Frontal cortex (tissue), 4 donors: ENCODE data around the gene CLSTN3. TPM values are rescaled to one million over a fixed set of nuclear protein-coding genes. Genes with fewer than 3 reads are reported as not detected.
"Not testable (repeated sequence)": the region's sequence is repeated elsewhere in the genome, so short reads cannot be mapped to it uniquely, and the experiment has no call there.

Source experiments
- DNase-seq, 2 donors: peaks; one replicate each; pipeline ENCODE4 v3.0.0; 2012; ENCODE audit warnings: low spot score in 2 of 2
- FAIRE-seq: peaks from 2 replicates; lab custom pipeline; 2012; peaks lifted over from hg19 to GRCh38; lab: Jason Lieb, UNC
- total RNA-seq: library from RNA; depleted of rRNA; stranded (reverse); fragments of >200 nt; gene quantifications from one replicate; pipeline ENCODE4 v1.2.3, GENCODE V29; 2014
- donor health status: control.
- donor health status: control.
- donor health status: control.

CLSTN3 gene
- total RNA-seq, 1 donor from 2014 or later, result 75.0 TPM

DNA sequence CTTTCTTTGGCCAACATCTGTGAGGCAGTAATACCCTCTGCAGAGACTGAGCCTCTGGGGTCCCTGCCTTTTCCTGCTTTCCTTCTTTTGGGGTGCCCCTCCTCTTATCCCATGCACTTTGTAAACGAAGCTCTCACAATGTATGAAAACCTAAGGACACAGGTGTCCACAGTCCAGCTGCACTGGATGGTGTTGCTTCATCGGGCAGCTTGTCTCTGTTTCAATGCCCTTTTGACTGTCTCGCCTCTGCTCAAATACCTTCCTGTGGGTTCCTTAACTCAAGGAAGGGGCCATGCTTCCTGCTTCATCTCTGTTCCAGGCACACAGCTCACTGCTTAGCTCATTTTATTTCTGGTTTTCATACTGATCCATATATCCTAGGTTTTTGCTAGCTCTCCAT lies 27.6 kb upstream of the CLSTN3 start:
- DNase-seq (no peak), FAIRE-seq (no peak)

GRCh38 chr12:7103837-7104584 lies 26.2 kb upstream of the CLSTN3 start:
- no peak for DNase-seq
- no peak for FAIRE-seq

DNA sequence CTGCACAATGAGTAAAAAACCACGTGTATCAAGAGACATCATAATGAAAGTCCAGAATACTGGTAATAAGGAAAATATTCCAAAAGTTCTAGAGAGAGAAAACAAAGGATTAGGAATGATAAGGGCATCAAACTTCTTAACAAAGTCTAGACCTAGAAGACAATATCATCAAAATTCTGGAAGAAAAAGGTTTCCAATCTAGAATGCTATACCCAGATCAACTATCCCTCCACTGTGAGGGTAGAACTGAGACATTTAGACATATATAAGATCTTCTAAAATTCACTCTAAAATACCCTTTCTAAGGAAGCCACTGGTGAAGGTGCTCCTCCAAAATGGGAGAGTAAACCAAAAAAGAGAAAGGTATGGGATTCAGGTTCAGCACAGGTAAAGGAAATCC lies 24.1 kb upstream of the CLSTN3 start:
- no peak for FAIRE-seq
- no peak for DNase-seq

- FAIRE-seq, result peak; percentile 82
- DNase-seq, result not testable (repeated sequence)
Measured at GRCh38 chr12:7107181-7107580, 23.0 kb upstream of the CLSTN3 start.

- DNase-seq, result no peak
- FAIRE-seq, result no peak
Measured at GRCh38 chr12:7107636-7108002, 22.6 kb upstream of the CLSTN3 start.

DNA sequence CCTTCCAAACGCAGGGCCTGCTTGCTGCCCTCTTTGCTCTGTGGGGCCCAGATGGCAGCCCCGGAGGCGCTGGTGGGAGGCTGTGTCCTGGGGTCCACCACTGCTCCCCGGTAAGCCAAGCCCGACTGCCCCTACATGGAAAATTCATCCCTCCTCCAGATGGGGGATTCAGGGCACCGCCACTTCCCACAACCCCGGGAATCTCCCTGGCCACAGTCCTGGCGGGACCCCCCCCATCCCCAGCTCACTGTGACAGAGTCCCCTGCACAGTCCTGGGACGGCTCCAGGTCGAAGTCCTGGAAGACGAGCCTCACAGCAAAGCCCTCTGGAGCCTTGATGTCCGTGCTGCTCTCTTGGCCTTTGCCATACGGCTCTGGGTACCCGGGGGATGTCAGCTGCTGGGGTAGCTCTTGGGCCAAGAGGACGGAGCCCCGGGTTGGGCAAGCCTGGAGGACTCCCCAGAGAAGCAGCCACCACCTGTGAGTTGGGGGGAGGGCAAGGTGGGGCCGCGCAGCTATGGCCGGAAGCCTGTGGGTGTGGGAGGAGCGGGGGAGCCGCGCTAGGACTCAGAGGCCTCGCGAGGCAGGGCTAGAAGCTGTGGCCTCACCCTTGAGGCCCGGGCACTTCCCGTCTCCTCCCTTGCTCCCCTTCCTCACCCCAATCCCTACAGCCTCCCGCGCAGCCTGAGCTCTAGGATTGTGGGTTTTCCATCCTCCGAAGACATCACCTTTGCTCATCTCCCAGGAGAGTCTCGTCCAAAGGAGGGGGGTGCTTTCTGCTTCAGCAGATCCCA lies 22.0 kb upstream of the CLSTN3 start:
- no peak for FAIRE-seq
- no peak for DNase-seq

DNA sequence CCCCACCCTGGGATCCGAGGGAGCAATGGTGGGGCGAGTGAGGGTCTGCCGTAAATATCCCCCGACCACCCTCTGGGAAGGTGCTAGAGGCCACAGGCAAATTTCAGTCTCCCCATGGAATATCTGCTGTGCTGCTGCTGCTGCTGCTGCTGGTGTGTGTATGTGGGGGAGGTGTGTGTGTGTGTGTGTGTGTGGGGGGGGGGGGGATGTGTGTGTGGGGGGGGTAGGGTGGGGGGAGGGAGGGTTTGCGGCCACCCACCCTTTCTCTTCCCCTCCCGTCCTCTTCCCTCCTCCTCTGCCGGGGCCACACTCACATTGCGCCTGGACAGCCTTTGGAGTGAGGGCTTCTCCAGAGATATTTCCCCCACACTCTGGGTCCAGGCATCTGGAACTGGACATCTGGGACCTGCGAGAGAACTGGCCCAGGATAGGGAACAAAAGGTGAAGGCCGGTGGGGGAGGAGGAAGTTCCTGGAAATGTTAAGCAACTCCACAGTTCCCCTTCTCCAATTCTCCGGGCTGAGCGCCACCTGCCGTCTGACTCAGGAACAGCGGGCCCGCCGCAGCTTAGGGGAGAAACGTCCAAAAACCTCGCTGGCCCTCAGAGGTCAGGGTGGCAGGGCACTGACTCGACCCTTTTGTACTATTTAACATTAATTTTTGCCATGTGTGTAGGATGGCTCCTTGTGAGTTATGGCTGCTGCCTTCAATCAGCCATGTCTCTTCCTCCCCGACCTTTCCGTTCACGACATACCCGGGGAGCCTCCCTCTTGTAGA lies 21.2 kb upstream of the CLSTN3 start, which contains the start of gene C1RL:
TSS of gene C1RL (minus strand) at position 419 of the 776 bp plus-strand sequence. CDS start at position 385, 34 bp downstream.
- DNase-seq (peak in 1 of 2 donors; percentile 73), FAIRE-seq (no peak)

DNA sequence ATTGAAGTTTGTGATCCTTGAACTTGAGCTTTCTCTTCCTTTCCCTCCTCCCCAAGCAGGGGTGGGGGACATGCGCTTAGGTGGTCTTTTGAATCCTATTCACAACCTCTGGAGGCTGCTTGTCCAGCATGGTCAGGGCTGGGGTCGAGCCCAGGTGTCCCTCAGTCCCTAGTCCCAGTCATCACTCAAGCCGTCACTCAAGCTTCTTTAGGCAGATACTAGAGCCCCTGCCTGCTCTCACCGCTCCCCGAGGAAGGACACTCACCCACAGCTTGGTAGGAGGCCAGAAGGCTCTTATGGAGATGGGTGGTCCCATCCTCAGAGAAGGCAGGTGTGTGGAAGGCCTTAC lies 20.6 kb upstream of the CLSTN3 start:
- FAIRE-seq (no peak), DNase-seq (no peak)

- DNase-seq (no peak), FAIRE-seq (no peak)
Measured at GRCh38 chr12:7110661-7111060, 19.5 kb upstream of the CLSTN3 start.

- FAIRE-seq (no peak), DNase-seq (no peak)
Measured at GRCh38 chr12:7112041-7112440, 18.1 kb upstream of the CLSTN3 start.

GRCh38 chr12:7113389-7113871 lies 16.7 kb upstream of the CLSTN3 start:
- no peak for FAIRE-seq
- DNase-seq, result peak in 1 of 2 donors; percentile 64

DNA sequence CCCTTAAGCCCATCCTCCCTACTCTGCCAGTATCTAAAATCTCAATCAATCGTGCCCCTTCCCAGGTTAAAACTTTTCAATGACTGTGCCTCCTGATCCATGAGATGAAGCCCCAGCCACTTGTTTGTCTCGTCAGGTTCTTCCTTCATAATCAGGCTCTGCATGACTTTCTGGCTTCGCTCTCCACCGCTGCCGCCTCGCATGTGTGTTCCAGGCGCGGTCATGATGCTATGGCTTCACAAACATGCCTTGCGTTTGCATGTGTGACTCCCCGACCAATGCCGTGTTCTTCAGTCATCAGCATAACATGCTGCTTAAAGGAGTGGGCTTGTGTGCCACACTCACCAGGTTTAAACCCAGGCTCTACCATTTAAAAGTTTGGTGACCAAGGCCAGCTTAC lies 16.2 kb upstream of the CLSTN3 start:
- FAIRE-seq (no peak), DNase-seq (no peak)

- DNase-seq, result no peak
- FAIRE-seq, result no peak
Measured at GRCh38 chr12:7114851-7115250, 15.3 kb upstream of the CLSTN3 start.

DNA sequence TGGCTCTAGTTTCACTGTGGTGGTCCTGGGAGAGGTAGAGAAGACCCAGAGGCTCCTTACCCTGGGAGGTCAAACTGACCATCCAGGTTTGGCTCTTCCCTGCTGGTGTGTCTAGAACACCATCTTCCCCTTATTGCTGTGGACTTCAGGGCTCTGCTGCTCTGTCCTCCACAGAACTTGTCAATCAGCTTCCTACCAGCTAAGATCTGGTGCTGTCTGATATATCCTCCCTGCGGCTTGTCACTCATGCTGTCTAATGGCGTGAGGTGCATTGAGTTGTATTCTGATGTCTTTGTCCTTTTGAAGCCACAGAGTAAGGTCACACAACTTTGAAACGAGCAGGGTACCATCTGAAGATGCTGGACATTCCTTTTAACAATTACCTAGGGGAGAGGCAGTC lies 14.0 kb upstream of the CLSTN3 start:
- no peak for DNase-seq
- FAIRE-seq, result no peak

- FAIRE-seq (no peak), DNase-seq (no peak)
Measured at GRCh38 chr12:7116916-7117315, 13.3 kb upstream of the CLSTN3 start.

DNA sequence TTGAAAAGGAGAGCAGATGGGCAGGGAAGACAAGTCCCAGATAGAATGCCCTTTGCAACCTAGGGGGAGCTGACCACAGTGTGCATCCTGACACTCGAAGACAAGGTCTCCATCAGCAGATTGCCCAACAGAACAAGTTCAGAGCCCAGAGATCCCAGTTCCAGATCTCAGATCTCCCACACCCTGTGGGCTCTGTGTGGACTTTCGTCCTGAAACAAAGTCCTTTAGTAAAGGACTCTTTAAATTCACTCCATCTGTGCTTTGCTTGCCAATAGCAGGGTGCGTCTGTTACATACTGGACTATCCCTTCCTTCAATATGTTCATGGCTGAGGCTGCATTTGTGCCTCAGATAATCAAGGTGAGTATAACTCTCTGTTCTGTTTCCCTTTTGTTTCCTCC lies 12.5 kb upstream of the CLSTN3 start:
- DNase-seq, result no peak
- no peak for FAIRE-seq

GRCh38 chr12:7118881-7119280 lies 11.3 kb upstream of the CLSTN3 start:
- no peak for FAIRE-seq
- no peak for DNase-seq

DNA sequence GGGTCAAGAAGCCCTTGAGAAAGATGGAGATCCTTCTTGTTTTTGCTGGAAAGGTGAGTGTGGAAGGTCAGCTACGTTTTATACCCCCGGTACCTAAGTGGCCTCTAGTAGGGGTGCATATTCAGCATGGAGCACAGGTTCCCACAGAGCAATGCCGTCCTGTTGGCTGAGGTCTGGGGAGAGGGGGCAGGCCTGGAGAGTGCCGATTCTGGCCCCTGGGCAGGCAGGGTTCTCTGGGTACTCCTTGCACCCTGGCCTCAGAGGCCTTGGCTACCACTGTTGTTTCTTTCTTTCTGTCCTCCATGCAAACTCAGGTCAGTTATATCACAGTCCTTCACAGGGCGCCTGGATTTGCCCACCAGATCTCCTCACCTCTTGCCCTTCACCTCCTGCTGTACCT lies 10.0 kb upstream of the CLSTN3 start:
- FAIRE-seq, result no peak
- DNase-seq, result no peak

- DNase-seq (no peak), FAIRE-seq (no peak)
Measured at GRCh38 chr12:7121324-7121723, 8.8 kb upstream of the CLSTN3 start.
